SK-N-SH (cell line): ENCODE results near the gene DNAJC4. TPM values are rescaled to one million over a fixed set of nuclear protein-coding genes. Genes with fewer than 3 reads are reported as not detected.
"Not testable (repeated sequence)": the region's sequence is repeated elsewhere in the genome, so short reads cannot be mapped to it uniquely, and the experiment has no call there.

Source experiments
- CTCF ChIA-PET: fragments of 300-600, 350-600 bp; formaldehyde crosslinking; extraction: SDS; loops from one replicate; lab custom pipeline; 2021; lab: Yijun Ruan, JAX
- POLR2A ChIA-PET: fragments of 350-600 bp; sonication (Branson Sonifier 250); formaldehyde crosslinking; extraction: SDS; loops from one replicate; lab custom pipeline; 2020; ENCODE audit warnings: antibody characterized with exemption, inconsistent platforms; lab: Yijun Ruan, JAX
- DNase-seq: peaks from one replicate; pipeline ENCODE4 v3.0.0; 2012
- H2AFZ ChIP-seq: fragments of 200-600 bp; sonication (generic); 2 replicates; pipeline ENCODE4 v1.8.1; 2016; ENCODE audit warnings: antibody characterized with exemption, mild to moderate bottlenecking, low read depth
- H3F3A ChIP-seq: fragments of 200-600 bp; sonication (generic); replicated peaks from 2 replicates; pipeline ENCODE3; 2016; ENCODE audit warnings: antibody characterized with exemption, mild to moderate bottlenecking; ENCODE audit not compliant: insufficient read depth
- H3K27ac ChIP-seq, 2 experiments: fragments of 200-500 bp in 1 of 2; fragments of 200-600 bp in 1 of 2; sonication (Bioruptor generic) in 1 of 2; sonication (generic), shearing (Covaris generic) in 1 of 2; 2 replicates each; pipeline versions ENCODE4 v1.5.1 to v1.6.1; 2014 to 2016; ENCODE audit warnings: low read depth in 2 of 2, inconsistent platforms in 1 of 2, low read length in 1 of 2, mild to moderate bottlenecking in 1 of 2, mixed read lengths in 1 of 2
- H3K27me3 ChIP-seq: fragments of 200-600 bp; sonication (generic), shearing (Covaris generic); 2 replicates; pipeline ENCODE4 v1.6.1; 2016; ENCODE audit warnings: mixed run types; ENCODE audit not compliant: insufficient read depth
- H3K36me3 ChIP-seq, 2 experiments: fragments of 200-500 bp in 1 of 2; fragments of 200-600 bp in 1 of 2; sonication (Bioruptor generic) in 1 of 2; sonication (generic) in 1 of 2; replicated peaks in 1 of 2; 2 replicates each; pipeline versions ENCODE3 to v1.5.1; 2014 to 2016; ENCODE audit warnings: low read length in 1 of 2, mild to moderate bottlenecking in 1 of 2; ENCODE audit not compliant: insufficient read depth in 2 of 2, control insufficient read depth in 1 of 2
- H3K4me1 ChIP-seq, 2 experiments: fragments of 200-500 bp in 1 of 2; fragments of 200-600 bp in 1 of 2; sonication (Bioruptor generic) in 1 of 2; sonication (generic), shearing (Covaris generic) in 1 of 2; 2 replicates each; pipeline versions ENCODE4 v1.5.1 to v1.6.1; 2014 to 2016; ENCODE audit warnings: low read depth in 1 of 2, low read length in 1 of 2, mixed run types in 1 of 2; ENCODE audit not compliant: insufficient read depth in 2 of 2, control insufficient read depth in 1 of 2
- H3K4me2 ChIP-seq: fragments of 200-600 bp; sonication (generic), shearing (Covaris generic); 2 replicates; pipeline ENCODE4 v1.6.1; 2017; ENCODE audit warnings: mixed run types
- H3K4me3 ChIP-seq, 2 experiments: fragments of 200-500 bp in 1 of 2; fragments of 200-600 bp in 1 of 2; sonication (Bioruptor generic) in 1 of 2; sonication (generic), shearing (Covaris generic) in 1 of 2; 2 replicates each; pipeline versions ENCODE4 v1.5.1 to v1.8.1; 2014 to 2016; ENCODE audit warnings: low read depth in 2 of 2, inconsistent platforms in 1 of 2, low read length in 1 of 2, mild to moderate bottlenecking in 1 of 2, mixed read lengths in 1 of 2, moderate library complexity in 1 of 2
- H3K79me2 ChIP-seq: fragments of 200-600 bp; sonication (generic); 2 replicates; pipeline ENCODE4 v1.8.1; 2017; ENCODE audit warnings: mild to moderate bottlenecking; ENCODE audit not compliant: insufficient read depth
- H3K9ac ChIP-seq: fragments of 200-600 bp; sonication (generic); 2 replicates; pipeline ENCODE4 v1.6.1; 2017; ENCODE audit warnings: mixed run types
- H3K9me2 ChIP-seq: fragments of 200-600 bp; sonication (generic); 2 replicates; pipeline ENCODE4 v1.6.1; 2017; ENCODE audit warnings: mixed run types
- H3K9me3 ChIP-seq: fragments of 200-600 bp; sonication (generic); 2 replicates; pipeline ENCODE4 v1.6.1; 2017; ENCODE audit warnings: mixed run types, mild to moderate bottlenecking, moderate library complexity
- H4K20me1 ChIP-seq: fragments of 200-600 bp; sonication (generic); 2 replicates; pipeline ENCODE4 v1.6.1; 2017; ENCODE audit warnings: mild to moderate bottlenecking, mixed run types; ENCODE audit not compliant: insufficient read depth
- ELF1 ChIP-seq: IDR thresholded peaks from 2 replicates; pipeline ENCODE4 v1.4.0; 2012
- FOSL2 ChIP-seq: IDR thresholded peaks from 2 replicates; pipeline ENCODE4 v1.4.0; 2012; ENCODE audit warnings: low read depth, mild to moderate bottlenecking, moderate library complexity, borderline replicate concordance
- FOXM1 ChIP-seq: IDR thresholded peaks from 2 replicates; pipeline ENCODE4 v1.4.0; 2012; ENCODE audit warnings: low read depth, mild to moderate bottlenecking
- GABPA ChIP-seq: IDR thresholded peaks from 2 replicates; pipeline ENCODE4 v1.4.0; 2012; ENCODE audit warnings: low read depth, mild to moderate bottlenecking
- IRF3 ChIP-seq: fragments of 150-350 bp; IDR thresholded peaks from 2 replicates; pipeline ENCODE4 v1.6.1; 2016; ENCODE audit warnings: mild to moderate bottlenecking, low read depth, low read length
- MAX ChIP-seq: IDR thresholded peaks from 2 replicates; pipeline ENCODE4 v1.4.0; 2012; ENCODE audit warnings: low read depth
- MXI1 ChIP-seq: IDR thresholded peaks from 2 replicates; pipeline ENCODE4 v1.6.1; 2012; ENCODE audit warnings: mild to moderate bottlenecking, low read depth, low read length, improper control_type of control experiment
- NFIC ChIP-seq: IDR thresholded peaks from 2 replicates; pipeline ENCODE4 v1.4.0; 2012; ENCODE audit warnings: borderline replicate concordance
- PBX3 ChIP-seq: IDR thresholded peaks from 2 replicates; pipeline ENCODE4; 2012
- POLR2AphosphoS5 ChIP-seq: IDR thresholded peaks from 2 replicates; pipeline ENCODE4 v1.6.1; 2012; ENCODE audit warnings: low read depth, low read length
- RAD21 ChIP-seq: IDR thresholded peaks from 2 replicates; pipeline ENCODE4 v1.6.1; 2012; ENCODE audit warnings: mild to moderate bottlenecking, low read length
- RCOR1 ChIP-seq: fragments of 150-350 bp; IDR thresholded peaks from 2 replicates; pipeline ENCODE4 v1.6.1; 2017; ENCODE audit warnings: antibody characterized with exemption, low read length
- SIN3A ChIP-seq: IDR thresholded peaks from 2 replicates; pipeline ENCODE4 v1.6.1; 2012; ENCODE audit warnings: low read depth, mild to moderate bottlenecking, low read length, moderate library complexity, borderline replicate concordance
- TCF12 ChIP-seq: IDR thresholded peaks from 2 replicates; pipeline ENCODE4 v1.4.0; 2012
- YY1 ChIP-seq: IDR thresholded peaks from 2 replicates; pipeline ENCODE4 v1.4.0; 2012; ENCODE audit warnings: low read depth, mild to moderate bottlenecking
- WGBS: methylation state at CpG from one replicate; pipeline ENCODE4 v1.1.6; 2017; ENCODE audit warnings: low lambda C conversion rate; 5-methylcytosine and 5-hydroxymethylcytosine counted together
- polyA plus RNA-seq, 3 experiments: library from polyadenylated mRNA; depleted of rRNA; stranded (reverse); fragments of >200 nt; gene quantifications; 2 replicates each; pipeline ENCODE4 v1.2.3, GENCODE V29; 2012

Gene DNAJC4
- polyA plus RNA-seq, 1 of the 3 experiments (the other 2 are of a cell fraction) = 52.1 TPM

- TF ChIP-seq FOXM1 (no peak), YY1 (peak; percentile 65; the same call in 1 of the 2 replicates), FOSL2 (peak; percentile 90; the same call in 1 of the 2 replicates), POLR2AphosphoS5 (peak; percentile 16), ELF1 (no peak), TCF12 (0 out of 2 replicates have a peak, but pooled peaks have one; percentile 22), PBX3 (no peak; the same call in 1 of the 2 replicates), NFIC (no peak), SIN3A (peak; percentile 24; the same call in 1 of the 2 replicates), RAD21 (no peak), MAX (peak; percentile 55; the same call in 1 of the 2 replicates), IRF3 (no peak), RCOR1 (peak; percentile 46; the same call in 1 of the 2 replicates), GABPA (no peak)
- peaks cover 11% of the 10 kb centered on the region for H3F3A ChIP-seq
- H3K27me3 ChIP-seq = no peaks in the 10 kb centered on the region
- no peak overlapping the region for H2AFZ ChIP-seq
- ChIA-PET POLR2A (interaction anchor here (1.0 to 12.4 kb wide), 9 partner anchors 15 to 65 kb away, joined by 3 to 112 read pairs (median 3); partner anchors contain the start of gene ESRRA), CTCF (interaction anchor here (1.0 to 3.4 kb wide), 6 partner anchors 13 to 1084 kb away, joined by 3 to 20 read pairs (median 8); partner anchors contain the start of genes DNAJC4 and ESRRA)
- H3K9me2 ChIP-seq = no peaks in the 10 kb centered on the region
- H3K79me2 ChIP-seq = peaks cover 48% of the 10 kb centered on the region
- H3K4me3 ChIP-seq = peak overlapping the region; percentile 75 to 98
- no peaks in the 10 kb centered on the region for H4K20me1 ChIP-seq
- H3K4me1 ChIP-seq = peaks cover 9 to 44% of the 10 kb centered on the region in 2 experiments; a peak in 2 of 4 replicates
- 2% methylated on average over 16 of the region's 46 CpGs for WGBS
- peak; percentile 58 for DNase-seq
- peaks cover 10 to 14% of the 10 kb centered on the region in 2 experiments for H3K36me3 ChIP-seq
- no peaks in the 10 kb centered on the region for H3K9me3 ChIP-seq
- peak overlapping the region; percentile 72 for H3K9ac ChIP-seq
- H3K4me2 ChIP-seq = peak overlapping the region; percentile 77
- H3K27ac ChIP-seq = peak overlapping the region; percentile 63 to 89
Measured at GRCh38 chr11:64245797-64246620, 15.7 kb downstream of the DNAJC4 start.

GRCh38 chr11:64246621-64246870 is 16.2 kb downstream of the DNAJC4 start:
- H4K20me1 ChIP-seq, DNase-seq: not testable (repeated sequence)
- Histone ChIP-seq H3K27ac (peak overlapping the region in 1 of 2 experiments; percentile 89; a peak in 3 of 4 replicates), H3F3A (peaks cover 11% of the 10 kb centered on the region), H3K36me3 (peaks cover 10 to 14% of the 10 kb centered on the region in 2 experiments)
- TF ChIP-seq MXI1 = 0 out of 2 replicates have a peak, but pooled peaks have one; percentile 29
- peak; percentile 19; the same call in 1 of the 2 replicates for TF ChIP-seq MAX
- TF ChIP-seq, all 33 proteins: peak for 2; not testable (repeated sequence) for 31
- no CpG with 5 or more reads among the region's 43 CpGs for WGBS
- H3K27me3 ChIP-seq, H2AFZ ChIP-seq, H3K9me2 ChIP-seq, H3K9me3 ChIP-seq: not testable (repeated sequence)
- H3K4me3 ChIP-seq = peak overlapping the region; percentile 75 to 98
- H3K4me1 ChIP-seq = peaks cover 9 to 45% of the 10 kb centered on the region in 2 experiments; a peak in 2 of 4 replicates
- ChIA-PET CTCF (interaction anchor here (1.8 to 3.4 kb wide), 4 partner anchors 14 to 58 kb away, joined by 6 to 20 read pairs (median 12); partner anchors contain the start of gene ESRRA), POLR2A (interaction anchor here (1.0 to 12.4 kb wide), 6 partner anchors 15 to 65 kb away, joined by 3 to 112 read pairs (median 5); no protein-coding TSS in a partner anchor)
- H3K79me2 ChIP-seq = peaks cover 49% of the 10 kb centered on the region
- H3K9ac ChIP-seq = peak overlapping the region; percentile 72; the same call in 1 of the 2 replicates
- H3K4me2 ChIP-seq = peak overlapping the region; percentile 77; the same call in 1 of the 2 replicates
